OCI-LY3 (cell line): ENCODE results near the gene SSTR4.

Experiments
- H2AFZ ChIP-seq: fragments of 200-600, 300-600 bp; shearing (Covaris generic); 2 replicates; pipeline ENCODE4 v1.6.0; 2014; ENCODE audit warnings: antibody characterized with exemption, low read depth, low read length
- H3K27ac ChIP-seq: fragments of 200-600, 300-600 bp; sonication (generic); 2 replicates; pipeline ENCODE4 v1.5.1; 2014; ENCODE audit warnings: mild to moderate bottlenecking, low read length, moderate library complexity, mixed read lengths
- H3K27me3 ChIP-seq: fragments of 200-600, 300-600 bp; sonication (generic); 2 replicates; pipeline ENCODE4 v1.6.1; 2014; ENCODE audit warnings: low read depth, low read length, mixed read lengths
- H3K36me3 ChIP-seq: fragments of 200-600, 300-600 bp; sonication (generic); replicated peaks from 2 replicates; pipeline ENCODE3; 2014; ENCODE audit warnings: low read depth, low read length, mixed read lengths
- H3K4me1 ChIP-seq: fragments of 300-600, 200-600 bp; sonication (generic); 2 replicates; pipeline ENCODE4 v1.6.1; 2014; ENCODE audit warnings: low read length, mixed read lengths
- H3K4me2 ChIP-seq: fragments of 200-600, 300-600 bp; sonication (generic); 2 replicates; pipeline ENCODE4 v1.6.1; 2014; ENCODE audit warnings: low read length, mixed read lengths
- H3K4me3 ChIP-seq: fragments of 300-600, 200-600 bp; sonication (generic); 2 replicates; pipeline ENCODE4 v1.5.1; 2014; ENCODE audit warnings: antibody characterized with exemption, mild to moderate bottlenecking, low read length, moderate library complexity
- H3K79me2 ChIP-seq: fragments of 300-600, 200-600 bp; shearing (Covaris generic); 2 replicates; pipeline ENCODE4 v1.6.1; 2014; ENCODE audit warnings: mild to moderate bottlenecking, low read length, mixed read lengths
- H3K9ac ChIP-seq: fragments of 300-600, 200-600 bp; shearing (Covaris generic); 2 replicates; pipeline ENCODE4 v1.6.0; 2014; ENCODE audit warnings: mild to moderate bottlenecking, low read length, moderate library complexity
- H3K9me3 ChIP-seq: fragments of 200-600, 300-600 bp; shearing (Covaris generic); 2 replicates; pipeline ENCODE4 v1.6.1; 2014; ENCODE audit warnings: low read length, mixed read lengths; ENCODE audit not compliant: insufficient read depth
- H4K20me1 ChIP-seq: fragments of 200-600, 300-600 bp; sonication (generic); 2 replicates; pipeline ENCODE4 v1.6.1; 2016; ENCODE audit warnings: low read length, mixed read lengths; ENCODE audit not compliant: insufficient read depth
- CTCF ChIP-seq: fragments of 200-600, 300-600 bp; sonication (generic); IDR thresholded peaks from 2 replicates; pipeline ENCODE4 v1.5.1; 2014; ENCODE audit warnings: antibody characterized with exemption, low read length, low read depth
- EZH2phosphoT487 ChIP-seq: fragments of 200-600 bp; shearing (Covaris generic); IDR thresholded peaks from 2 replicates; pipeline ENCODE4 v1.6.1; 2018; ENCODE audit warnings: antibody characterized with exemption, mixed run types, low read depth

Gene SSTR4

DNA sequence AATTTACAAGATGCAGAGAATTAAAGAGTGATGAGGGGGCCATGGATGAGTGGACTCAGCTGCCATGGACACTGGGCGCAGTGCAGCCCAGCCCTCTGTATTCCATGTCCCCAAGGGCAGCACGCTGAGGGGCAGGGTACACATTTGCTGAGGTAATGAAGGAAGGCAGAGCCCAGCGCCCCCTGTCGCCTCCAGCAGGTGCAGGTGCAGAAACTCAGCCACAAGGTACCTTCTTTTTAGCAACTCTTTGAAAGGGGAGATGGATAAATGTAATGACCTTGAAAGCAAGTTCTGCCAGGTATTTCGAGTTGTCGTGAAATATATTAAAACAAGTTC, 43.9 kb downstream of the SSTR4 start:
- peaks cover 12% of the 10 kb centered on the region for H3K4me1 ChIP-seq
- H3K79me2 ChIP-seq, result no peaks in the 10 kb centered on the region
- no peak overlapping the region for H3K4me2 ChIP-seq
- no peaks in the 10 kb centered on the region for H3K36me3 ChIP-seq
- TF ChIP-seq EZH2phosphoT487, result no peak
- peak; percentile 67 for TF ChIP-seq CTCF
- H4K20me1 ChIP-seq, result no peaks in the 10 kb centered on the region
- no peak overlapping the region for H3K9ac ChIP-seq
- no peak overlapping the region for H3K27ac ChIP-seq
- peaks cover 31% of the 10 kb centered on the region for H3K27me3 ChIP-seq
- H3K9me3 ChIP-seq, result no peaks in the 10 kb centered on the region
- H2AFZ ChIP-seq, result no peak overlapping the region
- H3K4me3 ChIP-seq, result no peak overlapping the region

- no peaks in the 10 kb centered on the region for H3K36me3 ChIP-seq
- no peak overlapping the region for H3K4me3 ChIP-seq
- H3K79me2 ChIP-seq, result no peaks in the 10 kb centered on the region
- no peak overlapping the region for H3K4me2 ChIP-seq
- no peak overlapping the region for H3K9ac ChIP-seq
- no peak for TF ChIP-seq CTCF
- no peak for TF ChIP-seq EZH2phosphoT487
- no peak overlapping the region for H3K27ac ChIP-seq
- no peaks in the 10 kb centered on the region for H4K20me1 ChIP-seq
- H3K9me3 ChIP-seq, result no peaks in the 10 kb centered on the region
- H3K27me3 ChIP-seq, result peaks cover 31% of the 10 kb centered on the region
- no peak overlapping the region for H2AFZ ChIP-seq
- H3K4me1 ChIP-seq, result peaks cover 12% of the 10 kb centered on the region
Observed at GRCh38 chr20:23079926-23080325, 44.8 kb downstream of the SSTR4 start.

DNA sequence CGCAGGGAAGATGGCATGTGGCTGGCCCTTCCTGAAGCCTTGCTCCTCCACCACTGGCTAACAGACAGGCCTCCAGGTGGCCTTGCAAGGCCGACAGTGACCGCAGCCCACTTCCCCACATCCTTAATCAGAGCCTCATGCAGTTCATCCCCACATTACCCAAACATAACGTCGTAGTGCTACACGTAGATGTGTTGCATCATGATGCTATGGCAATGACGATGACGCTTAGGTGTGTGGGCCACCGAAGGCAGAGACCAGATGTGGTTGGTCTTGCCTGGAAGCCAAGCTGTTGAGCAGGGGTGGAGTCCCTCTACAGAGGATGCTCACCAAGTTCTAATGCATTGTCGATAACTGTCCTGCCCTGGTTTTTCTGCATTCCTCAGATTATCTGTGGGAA, 45.4 kb downstream of the SSTR4 start:
- H3K4me1 ChIP-seq, result peaks cover 12% of the 10 kb centered on the region
- no peak for TF ChIP-seq CTCF
- TF ChIP-seq EZH2phosphoT487, result no peak
- no peak overlapping the region for H2AFZ ChIP-seq
- H3K9ac ChIP-seq, result no peak overlapping the region
- no peak overlapping the region for H3K27ac ChIP-seq
- H3K4me2 ChIP-seq, result no peak overlapping the region
- H3K27me3 ChIP-seq, result peaks cover 31% of the 10 kb centered on the region
- H4K20me1 ChIP-seq, result no peaks in the 10 kb centered on the region
- H3K4me3 ChIP-seq, result no peak overlapping the region
- H3K79me2 ChIP-seq, result no peaks in the 10 kb centered on the region
- no peaks in the 10 kb centered on the region for H3K36me3 ChIP-seq
- no peaks in the 10 kb centered on the region for H3K9me3 ChIP-seq

DNA sequence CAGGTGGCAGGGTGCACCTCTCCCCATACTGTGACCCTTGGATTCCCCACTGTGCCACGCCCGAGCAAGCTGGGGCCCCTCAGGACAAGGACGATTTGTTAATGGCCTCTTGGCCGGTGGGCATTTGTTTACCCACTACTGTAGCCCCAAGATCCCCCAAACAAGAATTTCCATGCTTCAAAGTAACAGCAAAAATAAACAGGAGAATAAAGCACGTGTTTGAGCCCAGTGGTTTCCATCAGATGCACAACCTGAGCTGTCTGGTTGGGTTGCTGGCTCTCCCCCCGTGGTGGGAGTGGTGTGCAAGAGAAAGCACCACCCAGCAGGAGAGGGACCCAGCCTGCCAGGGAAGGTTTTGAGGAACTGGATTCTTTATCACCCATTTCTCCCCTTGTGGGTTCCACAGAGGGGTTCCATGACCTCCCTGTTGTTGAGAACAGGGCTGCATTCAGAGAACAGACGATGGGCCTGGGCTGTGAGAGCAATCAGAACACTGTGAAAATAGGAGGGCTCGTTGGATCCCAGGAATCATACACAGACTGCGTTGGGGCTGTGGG, 46.2 kb downstream of the SSTR4 start:
- Histone ChIP-seq H3K4me3 (no peak overlapping the region), H3K4me2 (no peak overlapping the region), H3K27me3 (peaks cover 31% of the 10 kb centered on the region), H3K9ac (no peak overlapping the region), H3K36me3 (no peaks in the 10 kb centered on the region), H3K79me2 (no peaks in the 10 kb centered on the region), H3K9me3 (no peaks in the 10 kb centered on the region), H3K27ac (no peak overlapping the region), H3K4me1 (peaks cover 12% of the 10 kb centered on the region), H2AFZ (no peak overlapping the region), H4K20me1 (no peaks in the 10 kb centered on the region)
- TF ChIP-seq CTCF (no peak), EZH2phosphoT487 (no peak)
